Epithelial cell of esophagus (primary cell): ENCODE data around the gene ZNF346.
A peak's percentile ranks its signal among the peaks of the same experiment; 100 is the strongest.
"Not testable (repeated sequence)": the region's sequence is repeated elsewhere in the genome, so short reads cannot be mapped to it uniquely, and the experiment has no call there.

ENCODE experiments used
- DNase-seq: peaks from one replicate; pipeline ENCODE4 v3.0.0; 2010; ENCODE audit warnings: low read depth
- H3K4me3 ChIP-seq: 2 replicates; pipeline ENCODE4 v1.5.1; 2011; ENCODE audit warnings: mild to moderate bottlenecking, low read length, control low read depth
- CTCF ChIP-seq: IDR thresholded peaks from 2 replicates; pipeline ENCODE4 v1.5.1; 2011; ENCODE audit warnings: low read depth, mild to moderate bottlenecking, low read length, control low read depth, inconsistent platforms; ENCODE audit not compliant: insufficient read depth; ENCODE audit errors: missing control alignments

The ZNF346 gene

GRCh38 chr5:177043958-177044357 lies 21.5 kb downstream of the ZNF346 start:
- H3K4me3 ChIP-seq = no peak overlapping the region
- TF ChIP-seq CTCF = no peak
- no peak for DNase-seq

GRCh38 chr5:177044641-177045040 lies 22.1 kb downstream of the ZNF346 start:
- TF ChIP-seq CTCF = no peak

GRCh38 chr5:177045631-177046030 lies 23.1 kb downstream of the ZNF346 start:
- no peak overlapping the region for H3K4me3 ChIP-seq
- no peak for DNase-seq
- TF ChIP-seq CTCF = no peak

More at GRCh38 chr5:177044641-177045040, 22.1 kb downstream of the ZNF346 start:
- DNase-seq = no peak
- no peak overlapping the region for H3K4me3 ChIP-seq

- not testable (repeated sequence) for H3K4me3 ChIP-seq, DNase-seq
These were observed 26.0 kb downstream of the ZNF346 start for GRCh38 chr5:177048531-177048930.

- peak; percentile 15 for DNase-seq
These were observed 26.8 kb downstream of the ZNF346 start for GRCh38 chr5:177049285-177049684.

GRCh38 chr5:177064500-177065277 lies 42.2 kb downstream of the ZNF346 start:
- no peak overlapping the region for H3K4me3 ChIP-seq
- TF ChIP-seq CTCF = no peak
- no peak for DNase-seq

More at GRCh38 chr5:177049285-177049684, 26.8 kb downstream of the ZNF346 start:
- no peak for TF ChIP-seq CTCF
- H3K4me3 ChIP-seq = no peak overlapping the region

GRCh38 chr5:177065491-177065890 lies 43.0 kb downstream of the ZNF346 start:
- DNase-seq = no peak
- H3K4me3 ChIP-seq = no peak overlapping the region
- TF ChIP-seq CTCF = no peak
